HG02610 (cell line): ENCODE measurements around the gene MEPCE.
A peak's percentile ranks its signal among the peaks of the same experiment; 100 is the strongest.

Source experiments
- ATAC-seq: cut with Tn5 transposase; IDR thresholded peaks from one replicate; pipeline ENCODE4 v1.9.1; 2021; ENCODE audit warnings: mild to moderate bottlenecking, moderate library complexity; ENCODE audit not compliant: unreplicated experiment

The MEPCE gene

GRCh38 chr7:100406767-100407166 is 22.9 kb upstream of the MEPCE start:
- ATAC-seq, result no peak

- no peak for ATAC-seq
Measured at GRCh38 chr7:100407285-100408180, 22.1 kb upstream of the MEPCE start.

GRCh38 chr7:100411101-100411500 is 18.5 kb upstream of the MEPCE start:
- no peak for ATAC-seq

- ATAC-seq, result no peak
Measured at GRCh38 chr7:100413346-100413745, 16.3 kb upstream of the MEPCE start.

GRCh38 chr7:100413889-100414288 is 15.7 kb upstream of the MEPCE start:
- ATAC-seq, result no peak

GRCh38 chr7:100415448-100415847 is 14.2 kb upstream of the MEPCE start:
- no peak for ATAC-seq

GRCh38 chr7:100418930-100419659 is 10.5 kb upstream of the MEPCE start:
- no peak for ATAC-seq

- no peak for ATAC-seq
Measured at GRCh38 chr7:100419660-100420226, 9.9 kb upstream of the MEPCE start.

- ATAC-seq, result no peak
Measured at GRCh38 chr7:100423315-100423714, 6.3 kb upstream of the MEPCE start.

- no peak for ATAC-seq
Measured at GRCh38 chr7:100425347-100425746, 4.3 kb upstream of the MEPCE start.

GRCh38 chr7:100426516-100426915 is 3.1 kb upstream of the MEPCE start:
- ATAC-seq, result no peak

- no peak for ATAC-seq
Measured at GRCh38 chr7:100427762-100428198, 1.9 kb upstream of the MEPCE start.

- peak; percentile 47 for ATAC-seq
Measured at GRCh38 chr7:100428199-100428966, 1.2 kb upstream of the MEPCE start, which contains the start of gene ZCWPW1. Gene ZCWPW1 (minus strand): TSS chr7:100428703. CDS start chr7:100420649, 8,054 bp downstream.

- ATAC-seq, result peak; percentile 52
Measured at GRCh38 chr7:100428967-100429636, 529 bp upstream of the MEPCE start.

GRCh38 chr7:100430493-100431285 is 1.1 kb downstream of the MEPCE start:
- ATAC-seq, result no peak

GRCh38 chr7:100431286-100431735 is 1.7 kb downstream of the MEPCE start:
- ATAC-seq, result no peak

GRCh38 chr7:100432053-100432452 is 2.4 kb downstream of the MEPCE start:
- no peak for ATAC-seq

- ATAC-seq, result no peak
Measured at GRCh38 chr7:100432621-100433275, 3.1 kb downstream of the MEPCE start.

- ATAC-seq, result no peak
Measured at GRCh38 chr7:100433276-100433591, 3.6 kb downstream of the MEPCE start.
